HG03460 (cell line): ENCODE data around the gene AMOTL1.
"Not testable (repeated sequence)": the region's sequence is repeated elsewhere in the genome, so short reads cannot be mapped to it uniquely, and the experiment has no call there.

Source experiments
- ATAC-seq: cut with Tn5 transposase; IDR thresholded peaks from one replicate; pipeline ENCODE4 v1.9.1; 2021; ENCODE audit not compliant: unreplicated experiment

Gene AMOTL1

DNA sequence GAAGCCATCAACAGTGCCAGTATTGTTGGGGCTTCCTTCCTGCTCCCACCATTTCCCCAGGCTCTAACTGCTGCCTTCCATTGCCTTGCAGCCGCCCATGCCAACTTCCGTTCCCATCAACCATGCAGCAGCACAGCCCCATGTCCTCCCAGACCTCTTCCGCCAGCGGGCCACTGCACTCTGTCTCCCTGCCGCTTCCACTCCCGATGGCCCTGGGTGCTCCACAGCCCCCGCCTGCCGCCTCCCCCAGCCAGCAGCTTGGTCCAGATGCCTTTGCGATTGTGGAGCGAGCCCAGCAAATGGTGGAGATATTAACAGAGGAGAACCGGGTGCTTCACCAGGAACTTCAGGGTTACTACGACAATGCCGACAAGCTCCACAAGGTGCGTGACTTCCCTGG is 53.3 kb downstream of the AMOTL1 start:
- ATAC-seq = no peak

GRCh38 chr11:94822080-94822479 is 53.9 kb downstream of the AMOTL1 start:
- ATAC-seq = no peak

DNA sequence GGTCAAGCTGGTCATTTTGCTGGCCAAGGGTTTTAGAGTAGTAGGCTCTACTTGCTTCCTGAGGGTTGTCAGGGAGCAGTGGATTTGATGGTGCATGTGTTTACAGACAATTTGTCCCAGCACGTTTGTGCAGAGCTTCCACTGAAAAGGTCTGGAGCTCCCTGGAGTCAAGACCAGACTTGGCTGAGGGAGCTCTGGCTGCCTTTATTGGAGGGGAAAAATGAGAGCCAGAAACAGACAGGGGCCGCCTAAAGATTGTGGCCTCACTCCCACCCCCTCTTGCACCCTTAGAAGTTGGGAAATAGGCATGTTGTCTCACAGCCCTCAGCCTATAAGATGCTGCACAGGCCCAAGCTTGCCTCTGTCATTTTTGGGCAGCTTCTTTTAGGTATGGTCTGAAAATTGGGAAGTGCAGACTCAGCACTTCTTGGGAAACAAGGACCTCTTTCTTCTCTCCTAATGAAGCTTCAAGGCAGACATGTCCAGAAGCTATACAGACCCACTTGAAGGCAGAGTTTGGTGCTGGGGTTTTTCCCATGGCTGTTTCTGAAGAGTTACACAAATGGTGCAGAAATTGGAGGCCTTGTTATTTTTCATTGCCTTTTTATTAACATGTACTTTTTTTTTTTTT is 55.1 kb downstream of the AMOTL1 start:
- ATAC-seq = no peak

DNA sequence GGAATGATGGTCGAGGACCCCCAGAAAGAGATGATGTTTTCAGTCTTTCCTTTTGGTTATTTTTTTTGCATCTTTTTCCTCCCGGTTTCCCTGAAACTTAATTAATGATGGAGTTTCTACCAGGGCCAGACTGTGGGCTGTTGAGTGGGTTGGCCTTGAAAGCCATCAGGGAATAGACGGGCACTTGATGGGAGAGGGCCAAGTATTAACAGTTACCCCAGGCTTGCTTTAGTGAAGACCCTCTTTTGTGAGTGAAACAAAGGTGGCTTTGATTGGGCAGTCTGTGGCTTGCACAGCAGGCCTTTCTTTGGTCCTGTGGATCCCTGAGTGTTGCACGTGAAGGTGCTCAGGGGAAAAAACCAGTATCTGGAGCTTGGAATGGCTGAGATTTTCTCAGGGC is 56.9 kb downstream of the AMOTL1 start:
- ATAC-seq = no peak

GRCh38 chr11:94825481-94825880 is 57.3 kb downstream of the AMOTL1 start:
- no peak for ATAC-seq

- ATAC-seq = no peak
These were observed 58.3 kb downstream of the AMOTL1 start for GRCh38 chr11:94826415-94826814.

GRCh38 chr11:94828088-94828487 is 59.9 kb downstream of the AMOTL1 start:
- no peak for ATAC-seq

- no peak for ATAC-seq
These were observed 62.8 kb downstream of the AMOTL1 start for GRCh38 chr11:94830722-94831510.

GRCh38 chr11:94831529-94831928 is 63.4 kb downstream of the AMOTL1 start:
- ATAC-seq = no peak

DNA sequence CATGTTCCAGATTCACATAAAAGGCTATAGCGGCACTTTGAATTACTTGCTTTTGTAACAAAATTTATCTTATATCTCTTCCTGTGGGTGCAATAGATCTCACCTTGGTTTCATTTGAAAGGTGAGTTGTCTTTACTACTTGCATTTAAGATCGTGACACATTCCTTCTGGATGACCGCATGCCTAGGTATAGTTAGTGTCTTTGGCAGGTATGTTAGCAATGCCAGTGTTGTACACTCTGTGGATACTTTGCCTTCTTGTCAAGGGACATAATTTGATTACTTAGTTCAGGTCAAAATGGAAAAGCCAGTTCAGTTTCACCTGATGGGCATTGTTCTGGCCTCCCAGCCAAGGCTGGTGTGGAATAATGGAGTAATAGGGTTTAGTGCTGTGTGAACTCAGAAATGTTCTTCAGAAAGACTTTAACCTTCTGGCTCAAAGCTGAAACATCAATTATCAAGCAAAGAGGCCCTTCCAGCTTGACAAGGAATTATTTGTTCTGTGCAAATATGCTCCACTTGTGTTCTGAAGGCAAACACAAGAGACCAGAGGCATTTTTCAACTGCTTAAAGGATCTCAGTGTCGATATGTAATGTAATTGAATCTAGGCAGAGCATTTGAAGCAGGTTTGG is 64.6 kb downstream of the AMOTL1 start:
- no peak for ATAC-seq

DNA sequence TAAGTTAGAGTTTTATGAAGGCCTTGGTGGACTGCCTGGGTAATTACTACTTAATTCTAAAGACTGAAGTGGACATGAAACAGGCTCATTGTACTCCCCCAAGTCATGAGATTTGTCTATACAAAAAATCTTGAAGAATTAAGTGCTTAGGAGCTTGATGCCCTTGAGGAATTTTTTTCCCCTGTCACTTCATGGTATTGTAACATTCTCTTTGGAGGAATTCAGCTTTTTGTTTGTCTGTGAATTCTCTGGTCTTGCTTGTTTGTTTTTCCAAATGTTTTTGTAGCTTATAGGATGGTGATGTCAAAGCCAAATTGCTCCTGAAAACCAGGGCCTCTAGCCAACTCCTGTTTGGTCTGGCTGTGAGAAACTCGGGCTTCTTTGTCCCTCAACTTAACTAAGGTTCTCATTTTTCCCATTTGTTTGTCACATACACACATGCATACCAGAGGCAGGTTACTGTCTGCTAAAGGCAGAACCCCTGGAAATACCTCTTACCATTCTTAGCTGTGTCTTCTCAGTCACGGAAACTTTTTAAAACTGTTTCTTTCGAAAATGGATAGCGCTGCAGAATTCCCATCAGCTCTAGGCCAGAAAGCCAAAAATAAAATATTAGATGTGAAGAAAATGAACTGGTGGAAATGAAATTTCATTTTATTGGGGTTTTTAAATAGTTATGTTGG is 66.9 kb downstream of the AMOTL1 start:
- no peak for ATAC-seq

- ATAC-seq = no peak
These were observed 67.4 kb downstream of the AMOTL1 start for GRCh38 chr11:94835594-94835927.

GRCh38 chr11:94837317-94837716 is 69.2 kb downstream of the AMOTL1 start:
- ATAC-seq = no peak

GRCh38 chr11:94838027-94838731 is 70.0 kb downstream of the AMOTL1 start:
- no peak for ATAC-seq

- ATAC-seq = no peak
These were observed 72.1 kb downstream of the AMOTL1 start for GRCh38 chr11:94840209-94840608.

- ATAC-seq = no peak
These were observed 75.9 kb downstream of the AMOTL1 start for GRCh38 chr11:94844031-94844430.

GRCh38 chr11:94845622-94846021 is 77.5 kb downstream of the AMOTL1 start:
- no peak for ATAC-seq

DNA sequence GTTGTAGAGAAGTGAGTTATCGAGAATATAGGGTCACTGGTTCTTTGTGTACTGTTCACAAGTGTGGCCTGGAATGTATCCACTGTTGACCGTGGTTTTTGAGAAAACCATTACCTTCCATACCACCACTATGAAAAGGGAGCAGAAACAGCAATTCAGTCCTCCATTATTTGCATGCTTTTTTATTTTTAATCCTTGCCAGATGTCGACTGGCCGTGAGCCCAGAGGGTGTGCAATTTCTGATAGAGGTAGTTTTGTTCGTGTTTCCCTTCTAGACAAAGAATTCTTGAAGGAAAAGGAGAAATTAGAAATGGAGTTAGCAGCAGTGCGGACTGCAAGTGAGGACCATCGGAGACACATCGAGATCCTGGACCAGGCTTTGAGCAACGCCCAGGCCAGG is 81.7 kb downstream of the AMOTL1 start:
- no peak for ATAC-seq

DNA sequence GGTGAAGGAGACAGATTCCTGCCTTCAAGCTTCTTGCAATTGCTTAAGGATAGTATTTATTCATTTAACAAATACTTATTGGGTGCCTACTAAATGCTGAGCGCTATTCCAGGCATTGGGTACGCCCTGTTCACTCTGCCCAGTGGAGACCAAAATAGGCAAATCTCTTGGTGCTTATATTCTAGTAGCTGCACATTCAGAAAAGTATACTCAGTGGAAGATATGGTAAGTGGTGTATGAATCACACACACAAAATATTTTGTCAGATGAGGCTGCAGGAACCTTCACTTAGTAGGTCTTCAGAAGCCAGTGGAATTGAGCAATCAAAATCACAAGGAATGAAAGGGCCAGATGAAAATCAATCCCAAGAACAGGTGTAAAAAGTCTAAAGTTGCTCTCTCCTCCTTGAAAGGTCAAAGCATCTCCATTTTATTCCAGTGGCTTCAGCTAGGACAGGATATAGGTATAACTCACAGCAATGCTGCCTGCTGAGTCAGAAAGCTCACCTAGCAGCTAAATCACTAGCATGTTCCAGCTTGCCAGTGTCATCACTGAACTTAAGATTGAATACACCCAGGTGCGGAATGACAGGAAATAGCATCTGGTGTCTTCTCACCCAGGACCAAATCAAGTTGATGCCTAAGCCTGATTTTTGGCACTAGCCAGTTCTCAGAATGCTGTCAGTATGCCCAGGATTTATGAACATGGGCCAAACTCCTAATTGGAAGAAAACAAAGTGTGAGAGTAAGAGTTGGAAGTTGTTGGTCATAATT is 83.9 kb downstream of the AMOTL1 start:
- no peak for ATAC-seq

- ATAC-seq = not testable (repeated sequence)
These were observed 85.1 kb downstream of the AMOTL1 start for GRCh38 chr11:94853288-94853687.
